ENCODE results near the gene TMEM187.

TMEM187 gene

DNA sequence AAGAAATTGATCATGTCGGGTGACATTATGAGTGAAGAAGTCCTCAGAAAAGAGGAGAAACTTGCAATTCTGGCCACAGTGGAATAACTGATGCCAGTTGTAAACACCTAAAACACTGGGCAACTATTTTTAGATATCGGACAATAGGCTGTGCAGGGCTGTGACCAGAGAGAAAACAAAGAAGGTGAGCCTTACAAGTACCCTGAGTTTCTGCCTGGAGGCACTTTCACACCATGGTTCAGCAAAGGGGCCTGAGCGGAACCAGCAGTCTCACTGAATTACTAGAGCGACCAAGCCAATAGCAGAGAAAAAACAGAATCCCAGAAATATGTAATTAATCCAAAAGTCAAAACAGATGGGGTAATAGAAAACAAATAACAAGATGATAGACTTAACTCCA, 36.0 kb downstream of the TMEM187 start:
- H3K4me3 ChIP-seq (ENCODE audit: extremely low read depth, insufficient read depth, low read length, poor library complexity, severe bottlenecking) = no peak overlapping the region
- H3K36me3 ChIP-seq (ENCODE audit: control insufficient read depth, insufficient read depth, low read length) = peaks cover 12% of the 10 kb centered on the region
- no peak overlapping the region for H3K27ac ChIP-seq (ENCODE audit: low read depth, low read length, severe bottlenecking)
- 94 to 100% methylated on average over 1 to 2 of the region's 4 CpGs for WGBS, 2 experiments (ENCODE audit: insufficient coverage in 2 of 2)
- peaks cover 7% of the 10 kb centered on the region for H3K4me1 ChIP-seq (ENCODE audit: control insufficient read depth, insufficient read depth, low read length, poor library complexity, severe bottlenecking)
- H3K9me3 ChIP-seq (ENCODE audit: control insufficient read depth, low read length) = no peaks in the 10 kb centered on the region

DNA sequence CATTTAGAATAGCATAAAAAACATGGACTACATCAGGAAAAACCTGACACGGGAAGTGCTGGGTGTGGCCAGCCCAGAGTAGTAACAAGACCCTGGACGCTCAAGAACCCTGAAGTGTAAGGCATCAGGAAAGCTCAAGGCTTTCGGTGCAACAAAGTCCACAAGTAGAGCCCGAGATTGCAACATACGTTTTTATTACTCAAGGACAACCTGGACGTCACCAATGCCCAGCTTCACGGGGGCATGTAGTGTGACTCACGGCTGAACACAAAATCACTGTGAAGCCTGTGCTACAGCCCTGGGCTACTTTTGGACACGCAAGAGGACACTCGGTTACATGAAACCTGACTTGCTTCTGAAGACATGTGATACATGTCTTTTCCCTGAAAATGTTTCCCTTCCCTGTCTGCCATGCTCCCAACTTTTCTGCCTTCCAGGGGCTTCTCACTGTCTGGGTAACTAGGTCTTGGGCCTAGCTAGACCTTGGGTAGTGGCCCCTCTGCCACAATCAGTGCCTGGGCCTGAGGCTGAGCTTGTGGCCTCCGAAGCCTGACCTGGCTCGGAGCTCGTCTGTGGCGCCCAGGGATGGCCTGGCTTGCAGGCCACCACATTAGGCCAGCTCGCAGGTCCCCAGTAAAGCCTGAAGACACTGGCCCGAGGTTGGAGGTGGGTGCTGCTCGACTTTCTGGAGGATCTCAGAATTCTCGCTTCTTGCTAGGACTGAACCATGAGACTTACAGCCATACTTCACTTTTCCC, 38.0 kb downstream of the TMEM187 start:
- Histone ChIP-seq H3K36me3 (ENCODE audit: control insufficient read depth, insufficient read depth, low read length) (peaks cover 19% of the 10 kb centered on the region), H3K4me1 (ENCODE audit: control insufficient read depth, insufficient read depth, low read length, poor library complexity, severe bottlenecking) (peaks cover 7% of the 10 kb centered on the region), H3K27ac (ENCODE audit: low read depth, low read length, severe bottlenecking) (no peak overlapping the region), H3K4me3 (ENCODE audit: extremely low read depth, insufficient read depth, low read length, poor library complexity, severe bottlenecking) (no peak overlapping the region), H3K9me3 (ENCODE audit: control insufficient read depth, low read length) (no peaks in the 10 kb centered on the region)
- WGBS, 2 experiments (ENCODE audit: insufficient coverage in 2 of 2) = 97 to 99% methylated on average over 10 to 11 of the region's 18 CpGs

GRCh38 chrX:154011376-154012335, 39.1 kb downstream of the TMEM187 start:
- Histone ChIP-seq H3K4me3 (ENCODE audit: extremely low read depth, insufficient read depth, low read length, poor library complexity, severe bottlenecking) (no peak overlapping the region), H3K9me3 (ENCODE audit: control insufficient read depth, low read length) (no peaks in the 10 kb centered on the region)
- WGBS, 2 experiments (ENCODE audit: insufficient coverage in 2 of 2) = 92 to 100% methylated on average over 6 to 7 of the region's 18 CpGs

GRCh38 chrX:154012336-154012991, 39.9 kb downstream of the TMEM187 start:
- peaks cover 7% of the 10 kb centered on the region for H3K4me1 ChIP-seq (ENCODE audit: control insufficient read depth, insufficient read depth, low read length, poor library complexity, severe bottlenecking)
- H3K9me3 ChIP-seq (ENCODE audit: control insufficient read depth, low read length) = no peaks in the 10 kb centered on the region
- no peak overlapping the region for H3K27ac ChIP-seq (ENCODE audit: low read depth, low read length, severe bottlenecking)
- WGBS, 2 experiments (ENCODE audit: insufficient coverage in 2 of 2) = 81 to 87% methylated on average over 11 to 14 of the region's 17 CpGs
- H3K36me3 ChIP-seq (ENCODE audit: control insufficient read depth, insufficient read depth, low read length) = peaks cover 30% of the 10 kb centered on the region
- H3K4me3 ChIP-seq (ENCODE audit: extremely low read depth, insufficient read depth, low read length, poor library complexity, severe bottlenecking) = no peak overlapping the region

More at GRCh38 chrX:154011376-154012335, 39.1 kb downstream of the TMEM187 start:
- Histone ChIP-seq H3K36me3 (ENCODE audit: control insufficient read depth, insufficient read depth, low read length) (peaks cover 26% of the 10 kb centered on the region), H3K27ac (ENCODE audit: low read depth, low read length, severe bottlenecking) (no peak overlapping the region), H3K4me1 (ENCODE audit: control insufficient read depth, insufficient read depth, low read length, poor library complexity, severe bottlenecking) (peaks cover 7% of the 10 kb centered on the region)

- Histone ChIP-seq H3K4me3 (ENCODE audit: extremely low read depth, insufficient read depth, low read length, poor library complexity, severe bottlenecking) (no peak overlapping the region), H3K27ac (ENCODE audit: low read depth, low read length, severe bottlenecking) (no peak overlapping the region), H3K36me3 (ENCODE audit: control insufficient read depth, insufficient read depth, low read length) (peaks cover 33% of the 10 kb centered on the region), H3K4me1 (ENCODE audit: control insufficient read depth, insufficient read depth, low read length, poor library complexity, severe bottlenecking) (peaks cover 7% of the 10 kb centered on the region), H3K9me3 (ENCODE audit: control insufficient read depth, low read length) (no peaks in the 10 kb centered on the region)
- 87 to 97% methylated on average over 9 to 12 of the region's 17 CpGs for WGBS, 2 experiments (ENCODE audit: insufficient coverage in 2 of 2)
Measured at GRCh38 chrX:154013001-154013421, 40.5 kb downstream of the TMEM187 start.

GRCh38 chrX:154013614-154014360, 41.2 kb downstream of the TMEM187 start:
- Histone ChIP-seq H3K4me1 (ENCODE audit: control insufficient read depth, insufficient read depth, low read length, poor library complexity, severe bottlenecking) (peaks cover 7% of the 10 kb centered on the region), H3K9me3 (ENCODE audit: control insufficient read depth, low read length) (no peaks in the 10 kb centered on the region), H3K36me3 (ENCODE audit: control insufficient read depth, insufficient read depth, low read length) (peaks cover 36% of the 10 kb centered on the region), H3K27ac (ENCODE audit: low read depth, low read length, severe bottlenecking) (no peak overlapping the region), H3K4me3 (ENCODE audit: extremely low read depth, insufficient read depth, low read length, poor library complexity, severe bottlenecking) (no peak overlapping the region)
- WGBS, 2 experiments (ENCODE audit: insufficient coverage in 2 of 2) = 44 to 100% methylated on average over 1 to 7 of the region's 20 CpGs

DNA sequence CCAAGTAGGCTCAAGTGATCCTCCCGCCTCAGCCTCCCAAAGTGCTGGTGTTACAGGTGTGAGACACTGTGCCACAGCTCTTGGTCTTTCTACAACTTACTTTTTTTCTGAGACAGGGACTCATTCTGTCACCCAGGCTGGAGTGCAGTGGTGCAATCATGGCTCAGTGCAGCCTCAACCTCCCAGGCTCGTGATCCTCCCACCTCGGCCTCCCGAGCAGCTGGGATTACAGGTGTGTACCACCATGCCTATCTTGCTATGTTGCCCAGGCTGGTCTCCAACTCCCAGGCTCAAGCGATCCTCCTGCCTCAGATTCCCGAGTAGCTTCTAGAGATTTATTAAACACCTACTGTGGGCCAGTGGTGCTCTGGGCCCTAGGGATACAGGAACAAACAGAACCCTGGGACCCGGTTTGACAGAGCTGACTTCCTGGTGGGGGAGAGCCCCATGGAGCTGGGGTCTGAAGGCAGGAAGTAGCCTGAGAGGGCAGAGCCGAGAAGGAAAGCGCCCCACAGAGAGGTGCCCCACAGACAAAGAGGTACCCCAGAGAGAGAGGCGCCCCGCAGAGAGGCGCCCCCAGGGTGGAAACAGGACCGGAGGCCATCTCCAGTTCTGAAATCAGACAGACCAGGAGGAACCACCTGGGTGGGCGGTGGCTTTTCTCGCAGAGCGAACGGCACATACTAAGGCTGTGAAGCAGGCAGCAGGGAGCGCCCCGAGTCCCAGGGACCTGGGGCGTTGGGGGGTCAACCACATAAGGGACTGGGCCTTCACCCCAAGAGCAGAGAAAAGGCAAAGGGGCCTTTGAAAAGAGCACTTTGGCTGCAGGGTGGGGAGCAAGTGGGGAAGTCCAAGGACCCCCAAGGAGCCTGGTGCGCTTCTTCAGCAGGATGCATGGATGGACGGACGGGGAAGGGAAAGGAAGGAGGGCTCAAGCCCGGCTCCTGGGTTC, 42.2 kb downstream of the TMEM187 start:
- Histone ChIP-seq H3K36me3 (ENCODE audit: control insufficient read depth, insufficient read depth, low read length) (peaks cover 36% of the 10 kb centered on the region), H3K4me1 (ENCODE audit: control insufficient read depth, insufficient read depth, low read length, poor library complexity, severe bottlenecking) (peaks cover 7% of the 10 kb centered on the region), H3K27ac (ENCODE audit: low read depth, low read length, severe bottlenecking) (no peak overlapping the region), H3K9me3 (ENCODE audit: control insufficient read depth, low read length) (no peaks in the 10 kb centered on the region), H3K4me3 (ENCODE audit: extremely low read depth, insufficient read depth, low read length, poor library complexity, severe bottlenecking) (no peak overlapping the region)
- WGBS, 2 experiments (ENCODE audit: insufficient coverage in 2 of 2) = 90 to 93% methylated on average over 11 to 16 of the region's 24 CpGs

DNA sequence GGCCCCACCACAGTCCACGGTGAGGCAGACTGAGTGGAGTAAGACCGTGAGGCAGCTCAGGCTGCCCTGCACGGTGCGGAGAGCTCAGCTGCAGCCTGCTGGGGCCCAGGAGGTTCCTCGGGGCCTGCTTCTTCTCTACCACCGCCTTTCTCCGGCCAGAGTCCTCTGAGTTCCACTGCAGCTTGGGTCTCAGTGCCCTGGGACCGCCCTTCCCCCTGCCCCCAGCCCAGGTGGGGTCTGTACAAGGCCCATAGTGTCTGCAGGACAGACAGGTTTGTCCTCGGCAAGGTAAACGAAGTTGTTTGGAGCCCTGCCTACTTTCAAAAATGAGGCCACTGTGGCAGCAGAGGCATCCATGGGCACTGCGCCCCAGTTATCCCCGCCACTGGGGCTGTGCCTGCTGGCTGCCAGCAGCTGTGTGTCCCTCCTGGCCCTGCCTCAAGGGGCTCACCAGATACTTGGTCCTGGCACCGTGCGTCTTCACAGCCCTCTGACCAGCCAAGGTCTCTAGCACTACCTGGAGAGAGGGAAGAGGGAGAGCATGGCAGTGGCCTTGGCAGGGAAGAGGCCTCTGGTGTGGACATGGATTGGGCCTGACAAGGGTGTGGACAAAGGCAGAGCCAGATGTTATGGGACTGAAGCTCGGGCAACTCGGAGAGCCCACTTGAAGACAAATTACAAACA, 43.2 kb downstream of the TMEM187 start:
- Histone ChIP-seq H3K9me3 (ENCODE audit: control insufficient read depth, low read length) (no peaks in the 10 kb centered on the region), H3K4me1 (ENCODE audit: control insufficient read depth, insufficient read depth, low read length, poor library complexity, severe bottlenecking) (peaks cover 7% of the 10 kb centered on the region), H3K4me3 (ENCODE audit: extremely low read depth, insufficient read depth, low read length, poor library complexity, severe bottlenecking) (no peak overlapping the region), H3K27ac (ENCODE audit: low read depth, low read length, severe bottlenecking) (no peak overlapping the region), H3K36me3 (ENCODE audit: control insufficient read depth, insufficient read depth, low read length) (peaks cover 33% of the 10 kb centered on the region)
- 70 to 74% methylated on average over 6 to 10 of the region's 16 CpGs for WGBS, 2 experiments (ENCODE audit: insufficient coverage in 2 of 2)

Measured in mesodermal cell (in vitro differentiated cells).